A549 (cell line): Measurements from ENCODE around the gene GSAP. TPM values are rescaled to one million over a fixed set of nuclear protein-coding genes. Genes with fewer than 3 reads are reported as not detected.

Source experiments
- ATAC-seq, 2 experiments: fragments of 200-7000 bp in 1 of 2; fragments of >200 bp in 1 of 2; cut with Nextera tagmentation in 1 of 2; cut with Tn5 transposase in 1 of 2; 3 replicates each; pipeline versions ENCODE4 v1.8.0 to v1.9.1; 2018 to 2020; ENCODE audit warnings: mild to moderate bottlenecking in 1 of 2, moderate library complexity in 1 of 2
- CTCF ChIA-PET: fragments of 300-600 bp; sonication (Branson Sonifier 250); formaldehyde crosslinking; extraction: SDS; loops from one replicate; lab custom pipeline; 2021; ENCODE audit warnings: antibody characterized with exemption, inconsistent platforms; lab: Yijun Ruan, JAX
- POLR2A ChIA-PET: fragments of 350-600 bp; formaldehyde crosslinking; extraction: SDS; loops from one replicate; lab custom pipeline; 2021; ENCODE audit warnings: antibody characterized with exemption, inconsistent platforms; lab: Yijun Ruan, JAX
- DNase-seq, 2 experiments: peaks; one replicate each; pipeline versions ENCODE4 v3.0.0 to v3.0.0-alpha.2; 2011 to 2016; ENCODE audit warnings: low read depth in 1 of 2, low spot score in 1 of 2
- FAIRE-seq: peaks from 2 replicates; lab custom pipeline; 2011; peaks lifted over from hg19 to GRCh38; lab: Jason Lieb, UNC
- H3K27ac ChIP-seq, 2 experiments: fragments of >200 bp; sonication (Bioruptor Twin); formaldehyde crosslinking; 3 replicates each; pipeline ENCODE4 v1.5.1; 2016 to 2017
- H3K4me1 ChIP-seq: fragments of >200 bp; sonication (Bioruptor Twin); formaldehyde crosslinking; 3 replicates; pipeline ENCODE4 v1.6.1; 2016
- H3K4me2 ChIP-seq: fragments of >200 bp; sonication (Bioruptor Twin); formaldehyde crosslinking; 3 replicates; pipeline ENCODE4 v1.6.1; 2016
- H3K4me3 ChIP-seq: fragments of >200 bp; sonication (Bioruptor Twin); formaldehyde crosslinking; 3 replicates; pipeline ENCODE4 v1.5.1; 2016
- H3K9me3 ChIP-seq: fragments of >200 bp; sonication (Bioruptor Twin); formaldehyde crosslinking; 3 replicates; pipeline ENCODE4 v1.6.1; 2016
- CBX8 ChIP-seq: fragments of 200-600 bp; sonication (generic); IDR thresholded peaks from 2 replicates; pipeline ENCODE4 v1.6.1; 2016
- CHD2 ChIP-seq: fragments of 150-350 bp; IDR thresholded peaks from 2 replicates; pipeline ENCODE4 v1.6.1; 2014; ENCODE audit warnings: low read length; ENCODE audit not compliant: partially characterized antibody
- EHF ChIP-seq: fragments of 250-450 bp; sonication (Bioruptor Pico); IDR thresholded peaks from 2 replicates; pipeline ENCODE4 v1.5.0; 2020; ENCODE audit warnings: mild to moderate bottlenecking
- EHMT2 ChIP-seq: fragments of 200-600 bp; sonication (generic); IDR thresholded peaks from 2 replicates; pipeline ENCODE4 v1.6.1; 2016; ENCODE audit warnings: antibody characterized with exemption, low read depth, mild to moderate bottlenecking, moderate library complexity
- EP300 ChIP-seq, 2 experiments: fragments of >200 bp; sonication (Bioruptor Twin); formaldehyde crosslinking; IDR thresholded peaks; 2 replicates in 1 of 2; 3 replicates in 1 of 2; pipeline ENCODE4 v1.6.1; 2016 to 2017
- ESRRA ChIP-seq: fragments of 150-350 bp; IDR thresholded peaks from 2 replicates; pipeline ENCODE4 v1.6.1; 2014; ENCODE audit warnings: mild to moderate bottlenecking, low read length, borderline replicate concordance
- FOSL2 ChIP-seq, 2 experiments: fragments of 450-650 bp in 1 of 2; fragments of >200 bp in 1 of 2; sonication (Bioruptor Twin) in 1 of 2; formaldehyde crosslinking; IDR thresholded peaks; 2 replicates each; pipeline versions ENCODE4 v1.5.0 to v1.6.1; 2016 to 2020; ENCODE audit warnings: mild to moderate bottlenecking in 1 of 2, moderate library complexity in 1 of 2
- HDAC2 ChIP-seq: fragments of 200-600 bp; sonication (generic); IDR thresholded peaks from 2 replicates; pipeline ENCODE4 v1.6.1; 2016
- HEYL ChIP-seq: fragments of 250-450 bp; sonication (Bioruptor Pico); IDR thresholded peaks from 2 replicates; pipeline ENCODE4 v1.8.0; 2021; ENCODE audit warnings: mild to moderate bottlenecking, moderate library complexity
- HOXB13 ChIP-seq: fragments of 250-450 bp; sonication (Bioruptor Pico); IDR thresholded peaks from 2 replicates; pipeline ENCODE4 v1.5.0; 2020; ENCODE audit warnings: low read depth, mild to moderate bottlenecking, moderate library complexity
- JUNB ChIP-seq: fragments of >200 bp; sonication (Bioruptor Twin); formaldehyde crosslinking; IDR thresholded peaks from 2 replicates; pipeline ENCODE4 v1.6.1; 2016
- MAZ ChIP-seq: fragments of 150-350 bp; IDR thresholded peaks from 2 replicates; pipeline ENCODE4 v1.6.1; 2014; ENCODE audit warnings: antibody characterized with exemption, low read depth, low read length, borderline replicate concordance
- NPAS2 ChIP-seq: fragments of 250-450 bp; sonication (Bioruptor Pico); IDR thresholded peaks from 2 replicates; pipeline ENCODE4 v1.8.0; 2022; ENCODE audit warnings: mild to moderate bottlenecking, moderate library complexity, borderline replicate concordance
- NR3C1 ChIP-seq: fragments of >200 bp; sonication (Bioruptor Twin); formaldehyde crosslinking; IDR thresholded peaks from 3 replicates; pipeline ENCODE4 v1.6.1; 2017
- POLR2A ChIP-seq: IDR thresholded peaks from 2 replicates; pipeline ENCODE4 v1.6.1; 2012; ENCODE audit warnings: mild to moderate bottlenecking, low read length
- RNF2 ChIP-seq: fragments of 200-600 bp; sonication (generic); IDR thresholded peaks from 2 replicates; pipeline ENCODE4 v1.6.1; 2016; ENCODE audit warnings: low read depth, mild to moderate bottlenecking, antibody characterized with exemption, moderate library complexity, borderline replicate concordance
- USF2 ChIP-seq: fragments of 450-650 bp; IDR thresholded peaks from 2 replicates; pipeline ENCODE4 v1.6.1; 2014; ENCODE audit warnings: antibody characterized with exemption
- ZNF302 ChIP-seq: fragments of 250-450 bp; sonication (Bioruptor Pico); IDR thresholded peaks from 2 replicates; pipeline ENCODE4 v1.9.0; 2021; ENCODE audit warnings: inconsistent platforms, mild to moderate bottlenecking, moderate library complexity
- WGBS: methylation state at CpG from one replicate; pipeline ENCODE4 v1.1.6; 2017; ENCODE audit errors: missing lambda C conversion rate; 5-methylcytosine and 5-hydroxymethylcytosine counted together
- polyA plus RNA-seq, 4 experiments: library from polyadenylated mRNA; depleted of rRNA in 3 of 4; stranded (reverse); fragments of >200 nt; fragmentation: RNase III in 1 of 4; extraction: RNeasy Plus Mini Kit Qiagen cat#74134 plus additional on column Dnase treatment in 1 of 4; gene quantifications; 2 replicates in 3 of 4; 3 replicates in 1 of 4; pipeline ENCODE4 v1.2.3, GENCODE V29; 2011 to 2017
- TF ChIP-seq, protein P1 (sequence below): fragments of >200 bp; sonication (Bioruptor Twin); formaldehyde crosslinking; IDR thresholded peaks from 3 replicates; pipeline ENCODE4 v1.5.1; 2016
- TF ChIP-seq, protein P2 (sequence below): fragments of >200 bp; sonication (Bioruptor Twin); formaldehyde crosslinking; IDR thresholded peaks from 3 replicates; pipeline ENCODE4 v1.6.1; 2016
- TF ChIP-seq, protein P3 (sequence below): fragments of 250-450 bp; sonication (Bioruptor Pico); IDR thresholded peaks from 2 replicates; pipeline ENCODE4 v1.5.0; 2021; ENCODE audit warnings: mild to moderate bottlenecking, moderate library complexity, borderline replicate concordance
- TF ChIP-seq, protein P4 (sequence below): IDR thresholded peaks from 2 replicates; pipeline ENCODE4 v1.6.1; 2012; ENCODE audit warnings: low read depth, borderline replicate concordance

Gene GSAP
- polyA plus RNA-seq, 2 of the 4 experiments (the other 2 are of a cell fraction), result 4.1 to 18.6 TPM

DNA sequence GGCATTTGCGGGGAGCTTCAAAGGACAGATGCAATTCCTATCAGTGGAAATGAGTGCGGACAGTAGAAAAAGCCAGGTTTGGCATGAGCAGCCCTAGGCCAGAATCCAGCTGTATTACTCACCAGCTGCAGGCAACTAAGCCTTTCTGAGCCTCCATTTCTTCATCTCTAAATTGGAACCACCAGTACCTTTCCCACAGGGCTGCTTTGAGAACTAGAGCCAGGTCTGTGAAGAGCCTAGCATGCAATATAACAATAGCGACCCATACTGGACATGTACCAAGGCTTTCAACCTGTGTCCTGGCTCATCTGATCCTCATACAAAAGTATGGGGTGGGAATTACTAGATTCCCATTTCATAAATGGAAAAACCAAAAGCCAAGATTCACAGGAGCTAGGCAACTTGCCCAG lies 101.0 kb downstream of the GSAP start (continued):
- TF ChIP-seq, protein P1, sequence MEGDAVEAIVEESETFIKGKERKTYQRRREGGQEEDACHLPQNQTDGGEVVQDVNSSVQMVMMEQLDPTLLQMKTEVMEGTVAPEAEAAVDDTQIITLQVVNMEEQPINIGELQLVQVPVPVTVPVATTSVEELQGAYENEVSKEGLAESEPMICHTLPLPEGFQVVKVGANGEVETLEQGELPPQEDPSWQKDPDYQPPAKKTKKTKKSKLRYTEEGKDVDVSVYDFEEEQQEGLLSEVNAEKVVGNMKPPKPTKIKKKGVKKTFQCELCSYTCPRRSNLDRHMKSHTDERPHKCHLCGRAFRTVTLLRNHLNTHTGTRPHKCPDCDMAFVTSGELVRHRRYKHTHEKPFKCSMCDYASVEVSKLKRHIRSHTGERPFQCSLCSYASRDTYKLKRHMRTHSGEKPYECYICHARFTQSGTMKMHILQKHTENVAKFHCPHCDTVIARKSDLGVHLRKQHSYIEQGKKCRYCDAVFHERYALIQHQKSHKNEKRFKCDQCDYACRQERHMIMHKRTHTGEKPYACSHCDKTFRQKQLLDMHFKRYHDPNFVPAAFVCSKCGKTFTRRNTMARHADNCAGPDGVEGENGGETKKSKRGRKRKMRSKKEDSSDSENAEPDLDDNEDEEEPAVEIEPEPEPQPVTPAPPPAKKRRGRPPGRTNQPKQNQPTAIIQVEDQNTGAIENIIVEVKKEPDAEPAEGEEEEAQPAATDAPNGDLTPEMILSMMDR, result no peak
- TF ChIP-seq CBX8 (no peak), USF2 (no peak), NR3C1 (no peak), RNF2 (no peak), NPAS2 (CRISPR knock-in tag) (no peak), JUNB (no peak), ESRRA (no peak), ZNF302 (CRISPR knock-in tag) (no peak), FOSL2 (IDR thresholded peaks at IDR 0.05) (no peak), FOSL2 (CRISPR knock-in tag; IDR thresholded peaks at IDR 0.05) (no peak)

- ATAC-seq, result no peak
- no peak overlapping the region for H3K27ac ChIP-seq
- H3K4me3 ChIP-seq, result no peak overlapping the region
- FAIRE-seq, result no peak
- POLR2A ChIA-PET, result no interaction called here
- no peak for DNase-seq
- WGBS, result 60% methylated on average over 5 of the region's 5 CpGs
- TF ChIP-seq EHF (CRISPR knock-in tag), result no peak
- no peak for TF ChIP-seq NR3C1
- no peak for TF ChIP-seq POLR2A
- TF ChIP-seq HDAC2, result no peak
- TF ChIP-seq, protein P2, sequence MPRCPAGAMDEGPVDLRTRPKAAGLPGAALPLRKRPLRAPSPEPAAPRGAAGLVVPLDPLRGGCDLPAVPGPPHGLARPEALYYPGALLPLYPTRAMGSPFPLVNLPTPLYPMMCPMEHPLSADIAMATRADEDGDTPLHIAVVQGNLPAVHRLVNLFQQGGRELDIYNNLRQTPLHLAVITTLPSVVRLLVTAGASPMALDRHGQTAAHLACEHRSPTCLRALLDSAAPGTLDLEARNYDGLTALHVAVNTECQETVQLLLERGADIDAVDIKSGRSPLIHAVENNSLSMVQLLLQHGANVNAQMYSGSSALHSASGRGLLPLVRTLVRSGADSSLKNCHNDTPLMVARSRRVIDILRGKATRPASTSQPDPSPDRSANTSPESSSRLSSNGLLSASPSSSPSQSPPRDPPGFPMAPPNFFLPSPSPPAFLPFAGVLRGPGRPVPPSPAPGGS, result no peak
- TF ChIP-seq RNF2, result no peak
- TF ChIP-seq, protein P3, sequence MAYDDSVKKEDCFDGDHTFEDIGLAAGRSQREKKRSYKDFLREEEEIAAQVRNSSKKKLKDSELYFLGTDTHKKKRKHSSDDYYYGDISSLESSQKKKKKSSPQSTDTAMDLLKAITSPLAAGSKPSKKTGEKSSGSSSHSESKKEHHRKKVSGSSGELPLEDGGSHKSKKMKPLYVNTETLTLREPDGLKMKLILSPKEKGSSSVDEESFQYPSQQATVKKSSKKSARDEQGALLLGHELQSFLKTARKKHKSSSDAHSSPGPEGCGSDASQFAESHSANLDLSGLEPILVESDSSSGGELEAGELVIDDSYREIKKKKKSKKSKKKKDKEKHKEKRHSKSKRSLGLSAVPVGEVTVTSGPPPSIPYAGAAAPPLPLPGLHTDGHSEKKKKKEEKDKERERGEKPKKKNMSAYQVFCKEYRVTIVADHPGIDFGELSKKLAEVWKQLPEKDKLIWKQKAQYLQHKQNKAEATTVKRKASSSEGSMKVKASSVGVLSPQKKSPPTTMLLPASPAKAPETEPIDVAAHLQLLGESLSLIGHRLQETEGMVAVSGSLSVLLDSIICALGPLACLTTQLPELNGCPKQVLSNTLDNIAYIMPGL, result no peak
- TF ChIP-seq EP300 (IDR thresholded peaks at IDR 0.05), result no peak
- TF ChIP-seq, protein P4, sequence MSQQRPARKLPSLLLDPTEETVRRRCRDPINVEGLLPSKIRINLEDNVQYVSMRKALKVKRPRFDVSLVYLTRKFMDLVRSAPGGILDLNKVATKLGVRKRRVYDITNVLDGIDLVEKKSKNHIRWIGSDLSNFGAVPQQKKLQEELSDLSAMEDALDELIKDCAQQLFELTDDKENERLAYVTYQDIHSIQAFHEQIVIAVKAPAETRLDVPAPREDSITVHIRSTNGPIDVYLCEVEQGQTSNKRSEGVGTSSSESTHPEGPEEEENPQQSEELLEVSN, result no peak
- no peak for TF ChIP-seq HOXB13
- TF ChIP-seq EHMT2, result no peak
- TF ChIP-seq MAZ, result no peak
- TF ChIP-seq CHD2, result no peak
- TF ChIP-seq HEYL (CRISPR knock-in tag), result no peak
- H3K4me2 ChIP-seq, result no peak overlapping the region
- no peaks in the 10 kb centered on the region for H3K9me3 ChIP-seq
- no peaks in the 10 kb centered on the region for H3K4me1 ChIP-seq
- CTCF ChIA-PET, result no interaction called here
These were observed 102.2 kb downstream of the GSAP start for GRCh38 chr7:77313876-77314480.
